HG03045 (cell line): ENCODE measurements around the gene OPHN1.

Experiments used
- ATAC-seq: cut with Tn5 transposase; IDR thresholded peaks from one replicate; pipeline ENCODE4 v1.9.1; 2021; ENCODE audit warnings: mild to moderate bottlenecking, moderate library complexity; ENCODE audit not compliant: unreplicated experiment

The OPHN1 gene

DNA sequence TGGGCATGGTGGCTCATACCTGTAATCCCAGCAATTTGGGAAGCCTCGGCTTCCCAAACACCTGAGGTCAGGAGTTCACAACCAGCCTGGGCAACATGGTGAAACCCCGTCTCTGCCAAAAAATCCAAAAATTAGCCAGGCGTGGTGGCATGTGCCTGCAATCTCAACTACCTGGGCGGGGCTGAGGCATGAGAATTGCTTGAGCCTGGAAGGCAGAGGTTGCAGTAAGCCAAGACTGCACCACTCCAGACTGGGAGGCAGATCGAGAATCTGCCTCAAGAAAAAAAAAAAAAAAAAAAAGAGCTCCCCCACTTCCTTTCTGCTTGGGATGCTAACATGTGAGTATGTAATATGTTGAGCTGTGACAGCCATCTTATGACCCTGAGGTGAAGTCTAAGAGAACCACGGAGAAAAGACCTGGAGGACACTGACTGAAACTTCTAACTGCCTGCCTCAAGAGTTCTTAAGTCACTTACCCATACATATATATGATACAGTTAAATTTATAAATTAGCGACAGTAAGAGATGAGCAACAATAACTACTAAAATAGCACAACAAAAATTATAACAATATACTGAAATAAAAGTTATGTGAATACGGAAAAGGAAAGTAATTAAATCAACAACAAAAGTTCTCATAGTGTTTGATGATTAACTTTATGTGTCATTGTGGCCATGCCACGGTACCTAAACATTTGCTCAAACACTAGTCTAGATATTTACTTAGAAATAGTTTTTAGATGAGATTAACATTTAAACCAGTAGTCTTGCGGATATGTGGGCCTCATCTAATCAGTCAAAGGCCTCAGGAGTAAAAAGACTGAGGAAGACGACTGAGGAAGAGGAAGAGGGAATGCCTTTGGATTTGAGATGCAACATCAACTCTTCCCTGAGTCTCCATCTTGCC lies 178.3 kb downstream of the OPHN1 start:
- ATAC-seq: no peak

- no peak for ATAC-seq
These were observed 180.6 kb downstream of the OPHN1 start for GRCh38 chrX:68252664-68253063.

GRCh38 chrX:68249903-68250302 lies 183.4 kb downstream of the OPHN1 start:
- no peak for ATAC-seq

DNA sequence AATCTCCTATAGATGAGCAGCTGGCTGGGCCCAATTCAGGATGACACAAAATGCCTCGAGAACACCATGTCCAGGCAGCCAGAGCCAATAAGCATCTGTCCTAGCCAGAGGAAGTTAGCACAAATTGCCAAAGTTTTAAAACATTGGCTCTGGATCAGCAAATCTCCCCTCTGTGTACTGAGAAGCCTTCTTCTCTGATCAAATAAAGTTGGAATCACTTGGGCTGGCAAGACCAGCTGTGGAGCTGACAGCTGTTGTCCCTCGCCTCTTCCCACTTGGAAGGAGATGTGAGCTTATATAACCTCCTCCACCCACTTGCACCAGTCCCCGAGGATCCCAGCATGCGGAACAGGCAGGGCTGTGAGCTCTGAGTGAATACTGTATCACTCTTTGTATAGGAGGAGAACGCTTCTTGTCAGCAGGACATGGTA lies 183.9 kb downstream of the OPHN1 start:
- ATAC-seq: no peak

- no peak for ATAC-seq
These were observed 194.7 kb downstream of the OPHN1 start for GRCh38 chrX:68238568-68238967.

GRCh38 chrX:68234171-68234910 lies 199.0 kb downstream of the OPHN1 start:
- no peak for ATAC-seq

DNA sequence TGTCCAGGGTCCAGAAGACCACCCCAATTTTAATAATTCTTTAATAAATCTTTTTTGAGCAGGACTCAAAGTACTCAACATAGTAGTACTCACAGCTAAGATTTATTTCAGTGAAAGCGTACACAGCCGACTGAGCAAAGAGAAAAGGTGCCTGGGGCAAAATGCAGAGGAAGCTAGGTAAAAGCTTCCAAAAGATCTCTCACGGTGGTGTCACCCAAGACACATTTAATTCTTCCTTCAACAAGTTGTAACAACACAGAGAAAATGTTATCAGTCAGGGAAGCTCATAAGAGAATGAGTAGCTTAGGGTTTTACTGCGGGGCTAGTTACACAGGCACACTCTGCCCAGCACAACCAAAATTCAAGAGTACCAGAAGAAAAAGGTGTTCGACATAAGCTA lies 201.1 kb downstream of the OPHN1 start:
- ATAC-seq: no peak

GRCh38 chrX:68209008-68209407 lies 224.3 kb downstream of the OPHN1 start:
- no peak for ATAC-seq

- no peak for ATAC-seq
These were observed 228.7 kb downstream of the OPHN1 start for GRCh38 chrX:68204521-68205038.

- no peak for ATAC-seq
These were observed 229.6 kb downstream of the OPHN1 start for GRCh38 chrX:68203646-68204045.

DNA sequence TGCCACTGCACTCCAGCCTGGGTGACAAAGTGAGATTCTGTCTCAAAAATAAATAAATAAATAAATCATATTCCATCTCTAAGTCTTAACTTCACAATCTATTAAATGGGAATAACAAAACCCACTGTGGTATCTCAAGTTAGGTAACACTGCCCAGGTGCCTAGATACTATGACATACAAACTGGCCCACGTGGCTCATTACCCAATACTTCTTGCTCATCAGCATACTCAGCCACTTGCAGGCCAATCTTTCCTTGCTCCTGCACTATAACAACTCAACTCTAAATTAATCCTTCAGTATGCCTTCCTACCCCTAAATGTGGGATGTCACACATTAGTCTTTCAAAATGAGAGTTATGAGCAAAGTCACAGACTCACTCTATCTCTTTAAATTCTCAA lies 230.1 kb downstream of the OPHN1 start:
- ATAC-seq: no peak

- ATAC-seq: no peak
These were observed 234.0 kb downstream of the OPHN1 start for GRCh38 chrX:68199062-68199848.

GRCh38 chrX:68196939-68197791 lies 236.1 kb downstream of the OPHN1 start:
- ATAC-seq: no peak

- no peak for ATAC-seq
These were observed 237.7 kb downstream of the OPHN1 start for GRCh38 chrX:68195561-68195960.

DNA sequence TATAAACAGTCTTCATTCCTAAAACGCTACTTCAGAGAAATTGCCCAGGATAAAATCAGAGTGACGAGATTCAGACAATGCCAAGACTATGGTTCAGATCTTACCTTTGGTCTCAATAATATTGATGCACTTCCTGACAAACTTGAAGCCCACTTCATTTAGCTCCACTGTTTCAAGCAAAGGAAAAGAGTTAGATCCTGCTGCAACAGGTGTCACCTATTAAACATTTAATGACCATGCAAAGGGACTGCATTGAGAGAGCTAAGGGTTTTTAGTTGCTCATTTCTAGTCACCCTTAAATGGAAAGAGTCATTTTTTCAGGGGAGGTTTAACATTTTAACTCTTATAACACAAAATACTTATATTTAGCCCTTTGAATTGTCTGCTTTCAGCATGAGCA lies 239.5 kb downstream of the OPHN1 start:
- no peak for ATAC-seq

- no peak for ATAC-seq
These were observed 240.1 kb downstream of the OPHN1 start for GRCh38 chrX:68193234-68193633.

- ATAC-seq: no peak
These were observed 242.5 kb downstream of the OPHN1 start for GRCh38 chrX:68190799-68191198.

DNA sequence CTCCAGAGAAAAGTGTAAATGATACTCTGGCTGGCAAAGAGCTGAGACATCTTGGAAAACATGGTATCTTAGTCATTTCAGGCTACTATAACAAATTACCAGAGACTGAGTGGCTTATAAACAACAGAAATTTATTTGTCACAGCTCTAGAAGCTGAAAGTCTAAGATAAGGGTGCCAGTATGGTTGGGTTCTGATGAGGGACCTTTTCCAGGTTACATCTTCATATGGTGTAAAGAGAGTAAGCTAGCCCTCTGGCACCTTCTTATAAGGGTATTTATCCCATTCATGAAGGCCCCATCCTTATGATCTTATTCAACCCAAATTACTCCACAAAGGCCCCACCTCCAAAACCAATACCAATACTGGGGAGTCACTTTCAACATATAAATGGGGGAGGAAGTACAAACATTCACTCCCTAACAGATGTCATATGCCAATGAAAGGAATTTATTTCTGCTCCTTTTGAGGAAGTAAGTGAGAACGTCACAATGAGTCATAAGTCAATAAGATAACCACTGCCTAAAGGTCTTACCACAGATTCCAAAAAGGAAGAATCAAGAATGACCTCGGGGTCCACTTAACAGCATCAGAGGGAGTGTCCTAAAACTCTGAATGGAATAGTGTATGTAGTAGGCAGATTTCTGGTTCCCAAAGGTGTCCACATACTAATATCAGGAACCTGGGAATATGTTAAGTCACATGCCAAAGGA lies 246.6 kb downstream of the OPHN1 start:
- no peak for ATAC-seq

DNA sequence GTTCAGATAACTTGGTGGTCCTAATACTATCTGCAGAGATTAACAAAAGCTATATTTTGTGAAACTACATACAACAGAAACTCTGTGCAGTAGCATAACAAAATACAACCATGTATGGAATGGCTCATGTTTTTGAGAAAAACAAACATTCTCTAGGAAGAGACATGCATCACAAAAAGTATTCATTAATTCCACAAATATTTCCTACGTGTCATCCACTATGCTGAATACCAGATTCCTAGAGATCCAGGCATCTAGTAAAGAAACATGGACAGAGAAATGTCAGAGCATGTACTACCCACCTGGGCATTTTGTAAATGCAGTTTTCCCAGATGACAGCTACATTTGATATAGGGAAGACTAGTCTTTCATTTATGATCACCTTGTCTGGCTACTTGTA lies 248.1 kb downstream of the OPHN1 start:
- ATAC-seq: no peak
